HCT116 (cell line): ENCODE data around the gene FRAS1. TPM values are rescaled to one million over a fixed set of nuclear protein-coding genes. Genes with fewer than 3 reads are reported as not detected.

ENCODE experiments used
- ATAC-seq: fragments of 200-7000 bp; cut with Tn5 transposase; 2 replicates; pipeline ENCODE4 v1.9.1; 2020; ENCODE audit warnings: mild to moderate bottlenecking, moderate library complexity
- BruUV-seq: library from RNA; stranded (reverse); fragments of 400-500 nt; replicated peaks from 2 replicates; lab custom pipeline; 2021; lab: Mats Ljungman, UMichigan
- CTCF ChIA-PET: fragments of 300-600 bp; sonication (Branson Sonifier 250); formaldehyde crosslinking; loops from one replicate; lab custom pipeline; 2021; ENCODE audit warnings: antibody characterized with exemption; lab: Charles Lee
- POLR2A ChIA-PET: fragments of 300-600, 350-600 bp; sonication (Branson Sonifier 250); formaldehyde crosslinking; loops from one replicate; lab custom pipeline; 2021; ENCODE audit warnings: antibody characterized with exemption; lab: Charles Lee
- RAD21 ChIA-PET, 2 experiments: fragments of 300-600 bp; sonication (Branson Sonifier 250); formaldehyde crosslinking; loops; one replicate each; lab custom pipeline; 2023; ENCODE audit warnings: low total read pairs in 2 of 2; ENCODE audit not compliant: uncharacterized antibody in 2 of 2, unreplicated experiment in 2 of 2, low non-redundant PET in 1 of 2; lab: Charles Lee
- DNase-seq: peaks from one replicate; pipeline ENCODE4 v3.0.0-alpha.2; 2010; ENCODE audit warnings: low read depth, low spot score
- H2AFZ ChIP-seq: fragments of 200-600 bp; shearing (Covaris generic), sonication (generic); 2 replicates; pipeline ENCODE4 v1.6.1; 2017; ENCODE audit warnings: low read depth, mixed run types, mixed read lengths, antibody characterized with exemption, low read length; ENCODE audit not compliant: poor library complexity, severe bottlenecking
- H3K27ac ChIP-seq: 2 replicates; pipeline ENCODE4 v1.5.1; 2012; ENCODE audit warnings: low read depth, low read length
- H3K27me3 ChIP-seq: fragments of 200-600 bp; sonication (generic); 2 replicates; pipeline ENCODE4 v1.6.1; 2016; ENCODE audit warnings: mixed run types, low read length, mixed read lengths; ENCODE audit not compliant: insufficient read depth
- H3K36me3 ChIP-seq, 2 experiments: fragments of 200-500 bp in 1 of 2; fragments of 200-600 bp in 1 of 2; sonication (Bioruptor generic) in 1 of 2; sonication (generic) in 1 of 2; 2 replicates each; pipeline versions ENCODE4 v1.5.1 to v1.6.1; 2014 to 2016; ENCODE audit warnings: low read length in 2 of 2, inconsistent platforms in 1 of 2, mixed read lengths in 1 of 2, mixed run types in 1 of 2; ENCODE audit not compliant: insufficient read depth in 2 of 2, control insufficient read depth in 1 of 2
- H3K4me1 ChIP-seq, 2 experiments: fragments of 200-600 bp in 1 of 2; sonication (generic) in 1 of 2; 2 replicates each; pipeline versions ENCODE4 v1.5.1 to v1.6.1; 2012 to 2017; ENCODE audit warnings: low read length in 2 of 2, inconsistent platforms in 1 of 2, mild to moderate bottlenecking in 1 of 2, mixed read lengths in 1 of 2, mixed run types in 1 of 2, moderate library complexity in 1 of 2; ENCODE audit not compliant: insufficient read depth in 2 of 2, control insufficient read depth in 1 of 2
- H3K4me2 ChIP-seq: fragments of 200-600 bp; sonication (generic); 2 replicates; pipeline ENCODE4 v1.6.1; 2017; ENCODE audit warnings: mixed run types, low read length, mixed read lengths
- H3K4me3 ChIP-seq, 2 experiments: fragments of 200-600 bp in 1 of 2; sonication (generic) in 1 of 2; replicated peaks in 1 of 2; 2 replicates each; pipeline ENCODE4 v1.5.1; 2011 to 2016; ENCODE audit warnings: low read length in 2 of 2, control low read depth in 1 of 2, low read depth in 1 of 2, mild to moderate bottlenecking in 1 of 2, mixed read lengths in 1 of 2, mixed run types in 1 of 2
- H3K79me2 ChIP-seq: fragments of 200-600 bp; sonication (generic); 2 replicates; pipeline ENCODE4 v1.6.1; 2017; ENCODE audit warnings: mild to moderate bottlenecking, mixed run types, low read length, moderate library complexity, mixed read lengths; ENCODE audit not compliant: insufficient read depth
- H3K9ac ChIP-seq: fragments of 200-600 bp; sonication (generic); 2 replicates; pipeline ENCODE4 v1.6.1; 2016; ENCODE audit warnings: low read length, mixed read lengths
- H3K9me2 ChIP-seq: fragments of 200-600 bp; sonication (generic), shearing (Covaris generic); 2 replicates; pipeline ENCODE4 v1.6.1; 2017; ENCODE audit warnings: mixed run types, mild to moderate bottlenecking, moderate library complexity; ENCODE audit not compliant: insufficient read depth
- H3K9me3 ChIP-seq, 2 experiments: fragments of 200-500 bp in 1 of 2; fragments of 200-600 bp in 1 of 2; sonication (Bioruptor generic) in 1 of 2; sonication (generic) in 1 of 2; 2 replicates each; pipeline ENCODE4 v1.6.1; 2014 to 2017; ENCODE audit warnings: low read length in 2 of 2, mixed read lengths in 2 of 2, inconsistent platforms in 1 of 2, low read depth in 1 of 2, mild to moderate bottlenecking in 1 of 2, mixed run types in 1 of 2, moderate library complexity in 1 of 2; ENCODE audit not compliant: control insufficient read depth in 1 of 2, insufficient read depth in 1 of 2
- H4K20me1 ChIP-seq: fragments of 200-600 bp; sonication (generic), shearing (Covaris generic); 2 replicates; pipeline ENCODE4 v1.6.1; 2017; ENCODE audit warnings: mixed run types, mild to moderate bottlenecking, moderate library complexity; ENCODE audit not compliant: insufficient read depth
- CBX3 ChIP-seq: IDR thresholded peaks from 2 replicates; pipeline ENCODE4 v1.6.1; 2012; ENCODE audit warnings: low read depth
- CEBPB ChIP-seq: IDR thresholded peaks from 2 replicates; pipeline ENCODE4 v1.6.1; 2012; ENCODE audit warnings: low read depth
- EGR1 ChIP-seq: IDR thresholded peaks from 2 replicates; pipeline ENCODE4 v1.6.1; 2012; ENCODE audit warnings: low read depth
- ELF1 ChIP-seq: IDR thresholded peaks from 2 replicates; pipeline ENCODE4 v1.6.1; 2012; ENCODE audit warnings: low read depth, borderline replicate concordance
- EZH2phosphoT487 ChIP-seq: fragments of 200-600 bp; IDR thresholded peaks from 2 replicates; pipeline ENCODE4 v1.6.1; 2018; ENCODE audit warnings: antibody characterized with exemption, borderline replicate concordance
- FOSL1 ChIP-seq: IDR thresholded peaks from 2 replicates; pipeline ENCODE4 v1.6.1; 2012; ENCODE audit warnings: low read depth
- POLR2AphosphoS5 ChIP-seq: IDR thresholded peaks from 2 replicates; pipeline ENCODE4 v1.6.1; 2011; ENCODE audit warnings: mild to moderate bottlenecking, low read depth, low read length, moderate library complexity
- RAD21 ChIP-seq: IDR thresholded peaks from 2 replicates; pipeline ENCODE4 v1.6.1; 2012; ENCODE audit warnings: low read depth, mild to moderate bottlenecking
- SIN3A ChIP-seq: IDR thresholded peaks from 2 replicates; pipeline ENCODE4 v1.6.1; 2012; ENCODE audit warnings: low read depth
- SP1 ChIP-seq: IDR thresholded peaks from 2 replicates; pipeline ENCODE4 v1.6.1; 2012; ENCODE audit warnings: low read depth
- SRF ChIP-seq: IDR thresholded peaks from 2 replicates; pipeline ENCODE4 v1.6.1; 2012; ENCODE audit warnings: low read depth
- YY1 ChIP-seq: IDR thresholded peaks from 2 replicates; pipeline ENCODE4 v1.6.1; 2011; ENCODE audit warnings: low read length, low read depth, moderate library complexity, mild to moderate bottlenecking; ENCODE audit not compliant: insufficient replicate concordance; ENCODE audit errors: extremely low read depth
- ZFX ChIP-seq: fragments of 450-650 bp; IDR thresholded peaks from 2 replicates; pipeline ENCODE4 v1.6.1; 2017
- intact Hi-C: fragments of 100-400 bp; cut with micrococcal nuclease; formaldehyde crosslinking; loops from 2 replicates; pipeline ENCODE4 v1.10.0; 2022
- total RNA-seq: library from RNA; stranded (reverse); gene quantifications from one replicate; pipeline ENCODE4 v1.2.1, GENCODE V29; 2021; ENCODE audit not compliant: unreplicated experiment
- TF ChIP-seq, protein P1 (sequence below): IDR thresholded peaks from 2 replicates; pipeline ENCODE4 v1.6.1; 2012; ENCODE audit warnings: low read depth
- TF ChIP-seq, protein P2 (sequence below): IDR thresholded peaks from 2 replicates; pipeline ENCODE4 v1.6.1; 2012
- TF ChIP-seq, protein P3 (sequence below), 3 experiments: fragments of 200-600 bp in 1 of 3; sonication (generic) in 1 of 3; IDR thresholded peaks in 2 of 3; conservative IDR thresholded peaks in 1 of 3; 2 replicates each; pipeline ENCODE4 v1.5.1; 2012 to 2017; ENCODE audit warnings: low read depth in 2 of 3, low read length in 2 of 3, antibody characterized with exemption in 1 of 3, borderline replicate concordance in 1 of 3, control low read depth in 1 of 3, mild to moderate bottlenecking in 1 of 3, mixed read lengths in 1 of 3, mixed run types in 1 of 3, moderate library complexity in 1 of 3; ENCODE audit not compliant: insufficient read depth in 1 of 3
- TF ChIP-seq, protein P4 (sequence below): IDR thresholded peaks from 2 replicates; pipeline ENCODE4 v1.6.1; 2011; ENCODE audit warnings: mild to moderate bottlenecking, low read length, moderate library complexity; ENCODE audit not compliant: insufficient replicate concordance; ENCODE audit errors: extremely low read depth

The FRAS1 gene
- total RNA-seq, 1 experiment from 2014 or later, result 33.5 TPM

DNA sequence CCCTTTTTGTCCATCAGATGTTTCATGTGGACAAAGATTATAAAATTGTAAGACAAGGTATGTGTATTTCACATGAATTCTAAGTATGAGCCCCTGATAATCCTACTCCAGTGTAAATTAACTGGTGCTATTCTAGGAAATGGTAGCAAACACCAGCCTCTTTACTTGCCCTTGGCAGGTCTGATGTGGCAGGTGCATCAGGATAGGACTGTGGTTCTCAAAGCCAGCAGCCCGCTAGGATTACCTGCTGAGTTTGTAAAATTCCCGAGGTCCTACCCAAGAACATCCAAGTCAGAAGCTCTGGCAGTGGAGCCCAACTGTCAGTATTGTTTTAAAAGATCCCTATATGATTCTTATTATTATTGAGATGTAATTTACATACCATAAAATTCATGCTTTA, 320.4 kb downstream of the FRAS1 start:
- no peaks in the 10 kb centered on the region for H4K20me1 ChIP-seq
- no peak for DNase-seq
- H3K27ac ChIP-seq, result no peak overlapping the region
- ChIA-PET POLR2A (no interaction called here), RAD21 (no interaction called here)
- H3K4me1 ChIP-seq, result peaks cover 3 to 21% of the 10 kb centered on the region in 2 experiments; a peak in 2 of 4 replicates
- H3K27me3 ChIP-seq, result no peaks in the 10 kb centered on the region
- TF ChIP-seq, protein P1, sequence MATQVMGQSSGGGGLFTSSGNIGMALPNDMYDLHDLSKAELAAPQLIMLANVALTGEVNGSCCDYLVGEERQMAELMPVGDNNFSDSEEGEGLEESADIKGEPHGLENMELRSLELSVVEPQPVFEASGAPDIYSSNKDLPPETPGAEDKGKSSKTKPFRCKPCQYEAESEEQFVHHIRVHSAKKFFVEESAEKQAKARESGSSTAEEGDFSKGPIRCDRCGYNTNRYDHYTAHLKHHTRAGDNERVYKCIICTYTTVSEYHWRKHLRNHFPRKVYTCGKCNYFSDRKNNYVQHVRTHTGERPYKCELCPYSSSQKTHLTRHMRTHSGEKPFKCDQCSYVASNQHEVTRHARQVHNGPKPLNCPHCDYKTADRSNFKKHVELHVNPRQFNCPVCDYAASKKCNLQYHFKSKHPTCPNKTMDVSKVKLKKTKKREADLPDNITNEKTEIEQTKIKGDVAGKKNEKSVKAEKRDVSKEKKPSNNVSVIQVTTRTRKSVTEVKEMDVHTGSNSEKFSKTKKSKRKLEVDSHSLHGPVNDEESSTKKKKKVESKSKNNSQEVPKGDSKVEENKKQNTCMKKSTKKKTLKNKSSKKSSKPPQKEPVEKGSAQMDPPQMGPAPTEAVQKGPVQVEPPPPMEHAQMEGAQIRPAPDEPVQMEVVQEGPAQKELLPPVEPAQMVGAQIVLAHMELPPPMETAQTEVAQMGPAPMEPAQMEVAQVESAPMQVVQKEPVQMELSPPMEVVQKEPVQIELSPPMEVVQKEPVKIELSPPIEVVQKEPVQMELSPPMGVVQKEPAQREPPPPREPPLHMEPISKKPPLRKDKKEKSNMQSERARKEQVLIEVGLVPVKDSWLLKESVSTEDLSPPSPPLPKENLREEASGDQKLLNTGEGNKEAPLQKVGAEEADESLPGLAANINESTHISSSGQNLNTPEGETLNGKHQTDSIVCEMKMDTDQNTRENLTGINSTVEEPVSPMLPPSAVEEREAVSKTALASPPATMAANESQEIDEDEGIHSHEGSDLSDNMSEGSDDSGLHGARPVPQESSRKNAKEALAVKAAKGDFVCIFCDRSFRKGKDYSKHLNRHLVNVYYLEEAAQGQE, result no peak
- TF ChIP-seq RAD21 (no peak), YY1 (no peak), CEBPB (no peak), EGR1 (no peak), FOSL1 (no peak), EZH2phosphoT487 (no peak), SP1 (no peak), SIN3A (no peak), ZFX (no peak), ELF1 (no peak), POLR2AphosphoS5 (no peak), SRF (no peak), CBX3 (no peak)
- TF ChIP-seq, protein P2, sequence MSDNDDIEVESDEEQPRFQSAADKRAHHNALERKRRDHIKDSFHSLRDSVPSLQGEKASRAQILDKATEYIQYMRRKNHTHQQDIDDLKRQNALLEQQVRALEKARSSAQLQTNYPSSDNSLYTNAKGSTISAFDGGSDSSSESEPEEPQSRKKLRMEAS, result no peak
- TF ChIP-seq, protein P3, sequence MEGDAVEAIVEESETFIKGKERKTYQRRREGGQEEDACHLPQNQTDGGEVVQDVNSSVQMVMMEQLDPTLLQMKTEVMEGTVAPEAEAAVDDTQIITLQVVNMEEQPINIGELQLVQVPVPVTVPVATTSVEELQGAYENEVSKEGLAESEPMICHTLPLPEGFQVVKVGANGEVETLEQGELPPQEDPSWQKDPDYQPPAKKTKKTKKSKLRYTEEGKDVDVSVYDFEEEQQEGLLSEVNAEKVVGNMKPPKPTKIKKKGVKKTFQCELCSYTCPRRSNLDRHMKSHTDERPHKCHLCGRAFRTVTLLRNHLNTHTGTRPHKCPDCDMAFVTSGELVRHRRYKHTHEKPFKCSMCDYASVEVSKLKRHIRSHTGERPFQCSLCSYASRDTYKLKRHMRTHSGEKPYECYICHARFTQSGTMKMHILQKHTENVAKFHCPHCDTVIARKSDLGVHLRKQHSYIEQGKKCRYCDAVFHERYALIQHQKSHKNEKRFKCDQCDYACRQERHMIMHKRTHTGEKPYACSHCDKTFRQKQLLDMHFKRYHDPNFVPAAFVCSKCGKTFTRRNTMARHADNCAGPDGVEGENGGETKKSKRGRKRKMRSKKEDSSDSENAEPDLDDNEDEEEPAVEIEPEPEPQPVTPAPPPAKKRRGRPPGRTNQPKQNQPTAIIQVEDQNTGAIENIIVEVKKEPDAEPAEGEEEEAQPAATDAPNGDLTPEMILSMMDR (IDR thresholded peaks at IDR 0.05 in 2 of 3, conservative IDR thresholded peaks at IDR 0.05 in 1 of 3; ENCODE audit: borderline replicate concordance in 1 of 3, insufficient read depth in 1 of 3, low read depth in 2 of 3, low read length in 2 of 3), result no peak
- TF ChIP-seq, protein P4, sequence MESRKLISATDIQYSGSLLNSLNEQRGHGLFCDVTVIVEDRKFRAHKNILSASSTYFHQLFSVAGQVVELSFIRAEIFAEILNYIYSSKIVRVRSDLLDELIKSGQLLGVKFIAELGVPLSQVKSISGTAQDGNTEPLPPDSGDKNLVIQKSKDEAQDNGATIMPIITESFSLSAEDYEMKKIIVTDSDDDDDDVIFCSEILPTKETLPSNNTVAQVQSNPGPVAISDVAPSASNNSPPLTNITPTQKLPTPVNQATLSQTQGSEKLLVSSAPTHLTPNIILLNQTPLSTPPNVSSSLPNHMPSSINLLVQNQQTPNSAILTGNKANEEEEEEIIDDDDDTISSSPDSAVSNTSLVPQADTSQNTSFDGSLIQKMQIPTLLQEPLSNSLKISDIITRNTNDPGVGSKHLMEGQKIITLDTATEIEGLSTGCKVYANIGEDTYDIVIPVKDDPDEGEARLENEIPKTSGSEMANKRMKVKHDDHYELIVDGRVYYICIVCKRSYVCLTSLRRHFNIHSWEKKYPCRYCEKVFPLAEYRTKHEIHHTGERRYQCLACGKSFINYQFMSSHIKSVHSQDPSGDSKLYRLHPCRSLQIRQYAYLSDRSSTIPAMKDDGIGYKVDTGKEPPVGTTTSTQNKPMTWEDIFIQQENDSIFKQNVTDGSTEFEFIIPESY, result no peak
- TF ChIP-seq, all 23 proteins: peak for 0
- BruUV-seq, result no TSS peak
- H3K9me3 ChIP-seq, result no peaks in the 10 kb centered on the region
- intact Hi-C loops, result no loop called here
- no peaks in the 10 kb centered on the region for H3K36me3 ChIP-seq
- H3K9ac ChIP-seq, result no peak overlapping the region
- H3K79me2 ChIP-seq, result no peaks in the 10 kb centered on the region
- no peak for ATAC-seq
- no peak overlapping the region for H3K4me2 ChIP-seq
- CTCF ChIA-PET, result no interaction called here
- H3K4me3 ChIP-seq, result no peak overlapping the region
- H2AFZ ChIP-seq, result no peak overlapping the region
- H3K9me2 ChIP-seq, result no peaks in the 10 kb centered on the region
